ENCODE measurements around the gene NRXN3. TPM values are rescaled to one million over a fixed set of nuclear protein-coding genes. Genes with fewer than 3 reads are reported as not detected.

NRXN3 gene
- polyA plus RNA-seq, 1 donor (not counting 4 experiments of a cell fraction or from before 2014, with no cell fraction given), result 0.89 TPM

DNA sequence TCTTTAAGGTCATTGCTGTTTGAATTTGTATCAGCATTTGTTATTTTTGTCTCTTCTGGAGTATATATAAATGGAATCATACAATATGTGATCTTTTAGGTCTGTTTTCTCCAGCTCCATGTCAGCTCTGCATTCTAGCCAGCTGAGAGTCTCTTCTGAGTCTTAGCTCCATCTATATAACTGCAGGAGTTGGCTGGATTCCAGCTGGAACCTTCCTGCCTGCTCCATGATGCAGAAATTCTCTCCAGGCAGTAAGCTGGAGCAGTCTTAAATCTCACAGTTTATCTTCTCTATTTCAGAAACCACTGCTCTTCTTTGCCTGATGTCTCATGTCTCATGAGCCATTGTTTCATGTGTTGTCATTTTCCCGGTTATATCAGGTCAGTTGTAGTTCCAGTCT is 827.6 kb downstream of the NRXN3 start:
- no peaks in the 10 kb centered on the region for H3K4me1 ChIP-seq (ENCODE audit: control insufficient read depth, extremely low read depth, insufficient read depth, low read length)
- FAIRE-seq (no peak), DNase-seq (ENCODE audit: low read depth, low spot score) (no peak)
- H3K9ac ChIP-seq (ENCODE audit: control insufficient read depth, extremely low read depth, insufficient read depth, low read length), result no peak overlapping the region
- H3K9me1 ChIP-seq (ENCODE audit: control insufficient read depth, extremely low read depth, insufficient read depth, low read length), result no peaks in the 10 kb centered on the region
- no peak overlapping the region for H3K27ac ChIP-seq (ENCODE audit: control insufficient read depth, insufficient read depth, low read length)
- TF ChIP-seq EZH2 (IDR thresholded peaks at IDR 0.05; ENCODE audit: low read length), result no peak
- TF ChIP-seq, protein P1, sequence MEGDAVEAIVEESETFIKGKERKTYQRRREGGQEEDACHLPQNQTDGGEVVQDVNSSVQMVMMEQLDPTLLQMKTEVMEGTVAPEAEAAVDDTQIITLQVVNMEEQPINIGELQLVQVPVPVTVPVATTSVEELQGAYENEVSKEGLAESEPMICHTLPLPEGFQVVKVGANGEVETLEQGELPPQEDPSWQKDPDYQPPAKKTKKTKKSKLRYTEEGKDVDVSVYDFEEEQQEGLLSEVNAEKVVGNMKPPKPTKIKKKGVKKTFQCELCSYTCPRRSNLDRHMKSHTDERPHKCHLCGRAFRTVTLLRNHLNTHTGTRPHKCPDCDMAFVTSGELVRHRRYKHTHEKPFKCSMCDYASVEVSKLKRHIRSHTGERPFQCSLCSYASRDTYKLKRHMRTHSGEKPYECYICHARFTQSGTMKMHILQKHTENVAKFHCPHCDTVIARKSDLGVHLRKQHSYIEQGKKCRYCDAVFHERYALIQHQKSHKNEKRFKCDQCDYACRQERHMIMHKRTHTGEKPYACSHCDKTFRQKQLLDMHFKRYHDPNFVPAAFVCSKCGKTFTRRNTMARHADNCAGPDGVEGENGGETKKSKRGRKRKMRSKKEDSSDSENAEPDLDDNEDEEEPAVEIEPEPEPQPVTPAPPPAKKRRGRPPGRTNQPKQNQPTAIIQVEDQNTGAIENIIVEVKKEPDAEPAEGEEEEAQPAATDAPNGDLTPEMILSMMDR (optimal IDR thresholded peaks at IDR 0.05 in 1 of 3, IDR thresholded peaks at IDR 0.05 in 1 of 3, conservative IDR thresholded peaks at IDR 0.05 in 1 of 3; ENCODE audit: extremely low read depth in 1 of 3, insufficient read depth in 2 of 3, low read length in 3 of 3), result no peak
- H2AFZ ChIP-seq (ENCODE audit: control insufficient read depth, low read length), result no peak overlapping the region
- no peaks in the 10 kb centered on the region for H3K27me3 ChIP-seq (ENCODE audit: control insufficient read depth, extremely low read depth, insufficient read depth, low read length)
- no peaks in the 10 kb centered on the region for H3K9me3 ChIP-seq (ENCODE audit: control insufficient read depth, low read depth, low read length)
- no peak overlapping the region for H3K4me3 ChIP-seq (ENCODE audit: control insufficient read depth in 2 of 3, extremely low read depth in 1 of 3, insufficient read depth in 2 of 3, low read depth in 1 of 3, low read length in 3 of 3)
- no peak overlapping the region for H3K4me2 ChIP-seq (ENCODE audit: control insufficient read depth, extremely low read depth, insufficient read depth, low read depth, low read length)
- dilution Hi-C loops (cut with MboI; ENCODE audit: extremely low pct_ligation_motif_present, low sequenced_read_pairs), result no loop called here
- no peaks in the 10 kb centered on the region for H3K36me3 ChIP-seq (ENCODE audit: control insufficient read depth in 2 of 2, extremely low read depth in 1 of 2, insufficient read depth in 2 of 2, low read length in 2 of 2)
- H3K79me2 ChIP-seq (ENCODE audit: control insufficient read depth, insufficient read depth, low read length), result no peaks in the 10 kb centered on the region
- H4K20me1 ChIP-seq (ENCODE audit: control insufficient read depth, extremely low read depth, insufficient read depth, low read length), result no peaks in the 10 kb centered on the region

DNA sequence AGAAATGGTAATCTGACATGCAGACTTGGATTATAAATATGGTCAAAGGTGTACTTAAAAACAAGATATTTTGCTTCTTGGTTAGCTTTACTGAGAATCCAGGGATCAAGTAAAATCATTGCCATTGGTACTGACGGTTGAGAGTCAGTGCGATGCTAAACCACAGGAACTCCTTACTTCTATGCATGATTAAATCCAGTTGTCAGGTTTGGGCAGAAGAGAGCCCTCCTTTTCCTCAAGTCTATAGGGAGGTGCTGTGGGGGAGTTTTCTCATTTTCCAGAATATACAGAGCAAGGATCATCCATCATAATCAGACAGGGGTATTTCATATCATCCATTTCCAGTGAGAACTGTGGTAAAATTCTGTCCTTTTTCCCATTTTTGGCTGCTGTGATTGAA is 839.1 kb downstream of the NRXN3 start:
- no peak overlapping the region for H3K9ac ChIP-seq (ENCODE audit: control insufficient read depth, extremely low read depth, insufficient read depth, low read length)
- TF ChIP-seq EZH2 (IDR thresholded peaks at IDR 0.05; ENCODE audit: low read length), result no peak
- TF ChIP-seq, protein P1 (optimal IDR thresholded peaks at IDR 0.05 in 1 of 3, IDR thresholded peaks at IDR 0.05 in 1 of 3, conservative IDR thresholded peaks at IDR 0.05 in 1 of 3; ENCODE audit: extremely low read depth in 1 of 3, insufficient read depth in 2 of 3, low read length in 3 of 3), result no peak
- no peak overlapping the region for H3K4me3 ChIP-seq (ENCODE audit: control insufficient read depth in 2 of 3, extremely low read depth in 1 of 3, insufficient read depth in 2 of 3, low read depth in 1 of 3, low read length in 3 of 3)
- no peaks in the 10 kb centered on the region for H3K9me3 ChIP-seq (ENCODE audit: control insufficient read depth, low read depth, low read length)
- dilution Hi-C loops (cut with MboI; ENCODE audit: extremely low pct_ligation_motif_present, low sequenced_read_pairs), result no loop called here
- H3K79me2 ChIP-seq (ENCODE audit: control insufficient read depth, insufficient read depth, low read length), result no peaks in the 10 kb centered on the region
- H3K4me2 ChIP-seq (ENCODE audit: control insufficient read depth, extremely low read depth, insufficient read depth, low read depth, low read length), result no peak overlapping the region
- no peaks in the 10 kb centered on the region for H3K9me1 ChIP-seq (ENCODE audit: control insufficient read depth, extremely low read depth, insufficient read depth, low read length)
- FAIRE-seq (no peak), DNase-seq (ENCODE audit: low read depth, low spot score) (no peak)
- no peaks in the 10 kb centered on the region for H4K20me1 ChIP-seq (ENCODE audit: control insufficient read depth, extremely low read depth, insufficient read depth, low read length)
- no peaks in the 10 kb centered on the region for H3K36me3 ChIP-seq (ENCODE audit: control insufficient read depth in 2 of 2, extremely low read depth in 1 of 2, insufficient read depth in 2 of 2, low read length in 2 of 2)
- H3K27me3 ChIP-seq (ENCODE audit: control insufficient read depth, extremely low read depth, insufficient read depth, low read length), result no peaks in the 10 kb centered on the region
- peaks cover 10% of the 10 kb centered on the region for H3K4me1 ChIP-seq (ENCODE audit: control insufficient read depth, extremely low read depth, insufficient read depth, low read length)
- H3K27ac ChIP-seq (ENCODE audit: control insufficient read depth, insufficient read depth, low read length), result no peak overlapping the region
- no peak overlapping the region for H2AFZ ChIP-seq (ENCODE audit: control insufficient read depth, low read length)
